ENCODE results near the gene BLOC1S4. TPM values are rescaled to one million over a fixed set of nuclear protein-coding genes. Genes with fewer than 3 reads are reported as not detected.

The BLOC1S4 gene
- total RNA-seq, 1 donor from 2014 or later: 22.5 TPM

- no peaks in the 10 kb centered on the region for H3K36me3 Mint-ChIP-seq (ENCODE audit: unreplicated experiment)
- H3K9me3 Mint-ChIP-seq (ENCODE audit: unreplicated experiment): peaks cover 14% of the 10 kb centered on the region
- H3K27me3 Mint-ChIP-seq (ENCODE audit: unreplicated experiment): peaks cover 21% of the 10 kb centered on the region
- H3K4me3 Mint-ChIP-seq (ENCODE audit: unreplicated experiment): peak overlapping the region; percentile 56
- TF ChIP-seq CTCF (IDR thresholded peaks at IDR 0.05; ENCODE audit: partially characterized antibody, unreplicated experiment): no peak
- H3K4me1 Mint-ChIP-seq (ENCODE audit: low read depth, unreplicated experiment): peaks cover 29% of the 10 kb centered on the region
- no peak for DNase-seq
- H3K27ac Mint-ChIP-seq (ENCODE audit: unreplicated experiment): peak overlapping the region; percentile 59
Observed at GRCh38 chr4:6692806-6693205, 23.2 kb upstream of the BLOC1S4 start.

- peaks cover 29% of the 10 kb centered on the region for H3K4me1 Mint-ChIP-seq (ENCODE audit: low read depth, unreplicated experiment)
- no peak for DNase-seq
- H3K9me3 Mint-ChIP-seq (ENCODE audit: unreplicated experiment): peaks cover 8% of the 10 kb centered on the region
- H3K36me3 Mint-ChIP-seq (ENCODE audit: unreplicated experiment): no peaks in the 10 kb centered on the region
- peak within 1 kb of the TSS; percentile 76 for H3K27ac Mint-ChIP-seq (ENCODE audit: unreplicated experiment)
- TF ChIP-seq CTCF (IDR thresholded peaks at IDR 0.05; ENCODE audit: partially characterized antibody, unreplicated experiment): no peak
- peak within 1 kb of the TSS; percentile 56 for H3K4me3 Mint-ChIP-seq (ENCODE audit: unreplicated experiment)
- peaks cover 21% of the 10 kb centered on the region for H3K27me3 Mint-ChIP-seq (ENCODE audit: unreplicated experiment)
Observed at GRCh38 chr4:6693231-6694176, 22.5 kb upstream of the BLOC1S4 start, which contains the start of gene S100P. Gene S100P (plus strand): TSS chr4:6693878. CDS start chr4:6693933, 55 bp downstream.

- no peak for DNase-seq
- TF ChIP-seq CTCF (IDR thresholded peaks at IDR 0.05; ENCODE audit: partially characterized antibody, unreplicated experiment): no peak
- Mint-ChIP-seq H3K4me1 (ENCODE audit: low read depth, unreplicated experiment) (peaks cover 29% of the 10 kb centered on the region), H3K27me3 (ENCODE audit: unreplicated experiment) (peaks cover 15% of the 10 kb centered on the region), H3K9me3 (ENCODE audit: unreplicated experiment) (peaks cover 8% of the 10 kb centered on the region), H3K36me3 (ENCODE audit: unreplicated experiment) (no peaks in the 10 kb centered on the region), H3K27ac (ENCODE audit: unreplicated experiment) (peak overlapping the region; percentile 76), H3K4me3 (ENCODE audit: unreplicated experiment) (no peak overlapping the region)
Observed at GRCh38 chr4:6694177-6694901, 21.6 kb upstream of the BLOC1S4 start.

GRCh38 chr4:6695660-6696610, 20.0 kb upstream of the BLOC1S4 start:
- Mint-ChIP-seq H3K27me3 (ENCODE audit: unreplicated experiment) (peaks cover 5% of the 10 kb centered on the region), H3K9me3 (ENCODE audit: unreplicated experiment) (peaks cover 2% of the 10 kb centered on the region), H3K4me3 (ENCODE audit: unreplicated experiment) (no peak overlapping the region), H3K4me1 (ENCODE audit: low read depth, unreplicated experiment) (peaks cover 21% of the 10 kb centered on the region), H3K36me3 (ENCODE audit: unreplicated experiment) (no peaks in the 10 kb centered on the region), H3K27ac (ENCODE audit: unreplicated experiment) (no peak overlapping the region)
- TF ChIP-seq CTCF (IDR thresholded peaks at IDR 0.05; ENCODE audit: partially characterized antibody, unreplicated experiment): no peak
- DNase-seq: no peak

All from glutamatergic neuron (in vitro differentiated cells).